Astrocyte (in vitro differentiated cells and primary cell): Measurements from ENCODE around the gene GBA2.

ENCODE experiments used
- CTCF ChIP-seq: IDR thresholded peaks from 2 replicates; pipeline ENCODE4 v1.5.1; 2011; ENCODE audit warnings: low read depth, mild to moderate bottlenecking, inconsistent platforms, low read length, moderate library complexity; ENCODE audit not compliant: insufficient read depth
- EZH2 ChIP-seq: IDR thresholded peaks from 2 replicates; pipeline ENCODE4 v1.6.1; 2012; ENCODE audit warnings: mild to moderate bottlenecking, low read length, inconsistent platforms; ENCODE audit not compliant: insufficient read depth

DNA sequence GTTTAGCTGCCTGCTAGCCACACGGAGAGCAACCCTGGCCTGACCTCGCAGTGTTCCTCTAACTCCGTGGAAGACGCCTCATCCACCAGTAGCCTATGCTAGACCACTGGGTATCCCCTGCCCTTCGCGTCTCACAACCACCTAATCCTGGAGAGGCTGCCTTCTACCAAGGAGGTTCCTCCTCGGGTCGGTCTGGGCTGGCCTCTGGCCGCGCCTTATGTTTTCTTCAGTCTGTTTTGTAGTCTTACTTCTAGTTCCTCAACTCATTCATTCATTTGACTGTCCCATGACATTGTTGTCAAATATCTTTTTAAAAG lies 57.7 kb downstream of the GBA2 start:
- TF ChIP-seq CTCF (no peak), EZH2 (no peak)
